Stimulated activated CD8-positive, alpha-beta memory T cell treated with anti-CD3 and anti-CD28 coated beads, Interleukin-4, amount 100 ng/mL, for 1 hour (primary cell): ENCODE results near the gene GMEB2.
A peak's percentile ranks its signal among the peaks of the same experiment; 100 is the strongest.

Experiments used
- DNase-seq, 2 donors: peaks; one replicate each; pipeline ENCODE4 v3.0.0-alpha.2; 2020; ENCODE audit warnings: low read depth in 2 of 2, low spot score in 1 of 2

The GMEB2 gene

GRCh38 chr20:63590218-63591146 lies 36.4 kb downstream of the GMEB2 start:
- DNase-seq, result no peak

- DNase-seq, result no peak
Measured at GRCh38 chr20:63589261-63590217, 37.4 kb downstream of the GMEB2 start.

GRCh38 chr20:63588641-63589041 lies 38.3 kb downstream of the GMEB2 start:
- DNase-seq, result no peak

- no peak for DNase-seq
Measured at GRCh38 chr20:63587776-63588591, 38.9 kb downstream of the GMEB2 start.

- DNase-seq, result no peak
Measured at GRCh38 chr20:63587256-63587655, 39.6 kb downstream of the GMEB2 start.

GRCh38 chr20:63586797-63587196 lies 40.1 kb downstream of the GMEB2 start:
- DNase-seq, result no peak

GRCh38 chr20:63585616-63586565 lies 41.0 kb downstream of the GMEB2 start:
- DNase-seq, result no peak

GRCh38 chr20:63582382-63583063 lies 44.4 kb downstream of the GMEB2 start:
- DNase-seq, result no peak

GRCh38 chr20:63580796-63581461 lies 46.0 kb downstream of the GMEB2 start:
- peak in 1 of 2 donors; percentile 56 for DNase-seq

- no peak for DNase-seq
Measured at GRCh38 chr20:63579017-63579694, 47.7 kb downstream of the GMEB2 start.

- no peak for DNase-seq
Measured at GRCh38 chr20:63578224-63579016, 48.5 kb downstream of the GMEB2 start.

- DNase-seq, result no peak
Measured at GRCh38 chr20:63577317-63577894, 49.5 kb downstream of the GMEB2 start.

- DNase-seq, result no peak
Measured at GRCh38 chr20:63576311-63576710, 50.6 kb downstream of the GMEB2 start.

- no peak for DNase-seq
Measured at GRCh38 chr20:63574829-63575743, 51.8 kb downstream of the GMEB2 start.

GRCh38 chr20:63574156-63574828 lies 52.6 kb downstream of the GMEB2 start, which contains the start of gene HELZ2:
Gene HELZ2, minus strand, starts transcription at chr20:63574239. Its CDS starts 1,854 bp downstream, at chr20:63572385.
- peak in 1 of 2 donors; percentile 56 for DNase-seq
